ENCODE measurements around the gene PRPF6. TPM values are rescaled to one million over a fixed set of nuclear protein-coding genes. Genes with fewer than 3 reads are reported as not detected.

Gene PRPF6
- total RNA-seq, 1 donor from 2014 or later: 46.8 TPM

GRCh38 chr20:64071341-64072332, 90.7 kb downstream of the PRPF6 start:
- no peak overlapping the region for H3K4me3 ChIP-seq
- TF ChIP-seq CTCF (IDR thresholded peaks at IDR 0.05; ENCODE audit: borderline replicate concordance): no peak
- H3K9me3 ChIP-seq (replicated peaks): no peaks in the 10 kb centered on the region
- H3K27ac ChIP-seq (replicated peaks): no peak overlapping the region
- peaks cover 16% of the 10 kb centered on the region for H3K36me3 ChIP-seq
- intact Hi-C loops (cut with micrococcal nuclease): no loop called here
- H3K27me3 ChIP-seq (ENCODE audit: low read depth): no peaks in the 10 kb centered on the region
- H3K4me1 ChIP-seq: no peaks in the 10 kb centered on the region
- DNase-seq: no peak

- H3K4me1 ChIP-seq: peaks cover 1% of the 10 kb centered on the region
- DNase-seq: no peak
- no peak for TF ChIP-seq CTCF (IDR thresholded peaks at IDR 0.05; ENCODE audit: borderline replicate concordance)
- H3K27ac ChIP-seq (replicated peaks): no peak overlapping the region
- H3K4me3 ChIP-seq: no peak overlapping the region
- no peaks in the 10 kb centered on the region for H3K27me3 ChIP-seq (ENCODE audit: low read depth)
- intact Hi-C loops (cut with micrococcal nuclease): no loop called here
- peaks cover 16% of the 10 kb centered on the region for H3K36me3 ChIP-seq
- H3K9me3 ChIP-seq (replicated peaks): no peaks in the 10 kb centered on the region
Measured at GRCh38 chr20:64072498-64073063, 91.6 kb downstream of the PRPF6 start.

- H3K9me3 ChIP-seq (replicated peaks): no peaks in the 10 kb centered on the region
- no peak overlapping the region for H3K27ac ChIP-seq (replicated peaks)
- TF ChIP-seq CTCF (IDR thresholded peaks at IDR 0.05; ENCODE audit: borderline replicate concordance): no peak
- intact Hi-C loops (cut with micrococcal nuclease): no loop called here
- no peaks in the 10 kb centered on the region for H3K27me3 ChIP-seq (ENCODE audit: low read depth)
- H3K4me1 ChIP-seq: peaks cover 12% of the 10 kb centered on the region
- H3K36me3 ChIP-seq: peaks cover 16% of the 10 kb centered on the region
- H3K4me3 ChIP-seq: no peak overlapping the region
- no peak for DNase-seq
Measured at GRCh38 chr20:64073476-64074183, 92.7 kb downstream of the PRPF6 start.

- TF ChIP-seq CTCF (IDR thresholded peaks at IDR 0.05; ENCODE audit: borderline replicate concordance): no peak
- Histone ChIP-seq H3K36me3 (peaks cover 16% of the 10 kb centered on the region), H3K27me3 (ENCODE audit: low read depth) (no peaks in the 10 kb centered on the region), H3K27ac (replicated peaks) (no peak overlapping the region), H3K4me1 (peaks cover 18% of the 10 kb centered on the region), H3K9me3 (replicated peaks) (no peaks in the 10 kb centered on the region), H3K4me3 (no peak overlapping the region)
- intact Hi-C loops (cut with micrococcal nuclease): no loop called here
- no peak for DNase-seq
Measured at GRCh38 chr20:64074184-64074789, 93.4 kb downstream of the PRPF6 start.

GRCh38 chr20:64074963-64075362, 94.0 kb downstream of the PRPF6 start:
- H3K4me1 ChIP-seq: peaks cover 21% of the 10 kb centered on the region
- no peaks in the 10 kb centered on the region for H3K9me3 ChIP-seq (replicated peaks)
- intact Hi-C loops (cut with micrococcal nuclease): no loop called here
- no peak overlapping the region for H3K4me3 ChIP-seq
- H3K27me3 ChIP-seq (ENCODE audit: low read depth): no peaks in the 10 kb centered on the region
- H3K36me3 ChIP-seq: peaks cover 16% of the 10 kb centered on the region
- no peak overlapping the region for H3K27ac ChIP-seq (replicated peaks)
- DNase-seq: no peak
- TF ChIP-seq CTCF (IDR thresholded peaks at IDR 0.05; ENCODE audit: borderline replicate concordance): no peak

Data from left ventricle myocardium inferior (tissue), 1 donor.